Measurements from ENCODE around the gene PKMYT1. TPM values are rescaled to one million over a fixed set of nuclear protein-coding genes. Genes with fewer than 3 reads are reported as not detected.

PKMYT1 gene
- total and polyA plus RNA-seq, 2 of the 4 experiments (the other 2 are of a cell fraction) = 1.8 to 14.9 TPM

GRCh38 chr16:2971985-2972784 lies 8.1 kb downstream of the PKMYT1 start:
- Histone ChIP-seq H3K23ac (ENCODE audit: low read depth, low read length) (no peak overlapping the region), H2BK5ac (ENCODE audit: low read depth, low read length, poor library complexity, severe bottlenecking) (no peak overlapping the region), H2AK5ac (ENCODE audit: low read depth, low read length) (no peak overlapping the region), H4K5ac (ENCODE audit: low read depth, low read length) (no peak overlapping the region), H2AK9ac (replicated peaks; ENCODE audit: low read depth, low read length, poor library complexity) (no peak overlapping the region), H3K4me3 (ENCODE audit: insufficient read depth, low read depth, low read length) (no peak overlapping the region), H2AFZ (replicated peaks; ENCODE audit: low read length, poor library complexity) (no peak overlapping the region), H3K27me3 (ENCODE audit: control insufficient read depth, insufficient read depth, low read length) (peaks cover 4% of the 10 kb centered on the region; the same call in 1 of the 2 replicates), H3K18ac (ENCODE audit: low read depth, low read length) (no peak overlapping the region), H3K79me1 (ENCODE audit: low read depth in 1 of 2, low read length in 2 of 2) (peaks cover 5 to 26% of the 10 kb centered on the region in 2 experiments; a peak in 3 of 4 replicates), H3K56ac (ENCODE audit: extremely low read depth, insufficient read depth, low read length) (no peak overlapping the region), H2BK15ac (ENCODE audit: low read depth, low read length) (no peak overlapping the region), H3K9me3 (ENCODE audit: control insufficient read depth, insufficient read depth, low read length) (no peaks in the 10 kb centered on the region), H4K8ac (ENCODE audit: low read depth in 2 of 2, low read length in 2 of 2) (no peak overlapping the region), H3K9me1 (ENCODE audit: insufficient read depth, low read length) (peaks cover 17% of the 10 kb centered on the region), H4K20me1 (ENCODE audit: insufficient read depth, low read length) (peaks cover 24% of the 10 kb centered on the region), H3K36me3 (ENCODE audit: control insufficient read depth, insufficient read depth, low read length) (peaks cover 2% of the 10 kb centered on the region; the same call in 1 of the 2 replicates), H3K4ac (ENCODE audit: low read depth, low read length) (no peak overlapping the region), H3K14ac (replicated peaks; ENCODE audit: low read depth, low read length) (no peak overlapping the region), H2BK20ac (ENCODE audit: low read depth, low read length) (no peak overlapping the region), H3K27ac (ENCODE audit: insufficient read depth, low read length) (no peak overlapping the region), H3K4me2 (ENCODE audit: low read depth, low read length) (no peak overlapping the region), H4K91ac (ENCODE audit: insufficient read depth, low read depth, low read length) (no peak overlapping the region), H3K9ac (ENCODE audit: low read depth, low read length) (no peak overlapping the region), H2BK120ac (ENCODE audit: low read depth, low read length) (no peak overlapping the region), H3K4me1 (ENCODE audit: control insufficient read depth, insufficient read depth, low read length) (peaks cover 3% of the 10 kb centered on the region; the same call in 1 of the 2 replicates)
- ChIA-PET CTCF (interaction anchor here (0.6 kb wide), 1 partner anchor 14 kb away, joined by 3 read pairs; no protein-coding TSS in a partner anchor), POLR2A (ENCODE audit: unreplicated experiment) (no interaction called here)
- ATAC-seq (ENCODE audit: low read depth) (no peak), DNase-seq (no peak)
- in situ Hi-C loops (cut with MboI; ENCODE audit: low sequenced_read_pairs) (no loop called here), intact Hi-C loops (cut with micrococcal nuclease) (no loop called here), dilution Hi-C loops (cut with HindIII; ENCODE audit: low sequenced_read_pairs, unreplicated experiment) (no loop called here)
- WGBS, 2 experiments (ENCODE audit: extremely low coverage in 2 of 2, insufficient read length in 1 of 2) = 85% methylated on average over 9 of the region's 15 CpGs; no CpG with 5 or more reads in 1 of the 2 experiments
- TF ChIP-seq NFE2L2 (IDR thresholded peaks at IDR 0.05; ENCODE audit: low read depth, low read length) (no peak), MAZ (IDR thresholded peaks at IDR 0.05; ENCODE audit: borderline replicate concordance, low read depth, low read length) (no peak), CHD1 (IDR thresholded peaks at IDR 0.05; ENCODE audit: low read depth, low read length) (no peak), POLR2A (IDR thresholded peaks at IDR 0.05; ENCODE audit: low read depth, low read length) (no peak), CEBPB (IDR thresholded peaks at IDR 0.05; ENCODE audit: low read depth, low read length) (no peak)
- BruUV-seq (replicated peaks) = no TSS peak
